ENCODE results near the gene GRID2. TPM values are rescaled to one million over a fixed set of nuclear protein-coding genes. Genes with fewer than 3 reads are reported as not detected.

GRID2 gene
- total and polyA plus RNA-seq, 2 donors (not counting 1 experiment from before 2014, with no cell fraction given) = under 0.01 to 0.02 TPM

DNA sequence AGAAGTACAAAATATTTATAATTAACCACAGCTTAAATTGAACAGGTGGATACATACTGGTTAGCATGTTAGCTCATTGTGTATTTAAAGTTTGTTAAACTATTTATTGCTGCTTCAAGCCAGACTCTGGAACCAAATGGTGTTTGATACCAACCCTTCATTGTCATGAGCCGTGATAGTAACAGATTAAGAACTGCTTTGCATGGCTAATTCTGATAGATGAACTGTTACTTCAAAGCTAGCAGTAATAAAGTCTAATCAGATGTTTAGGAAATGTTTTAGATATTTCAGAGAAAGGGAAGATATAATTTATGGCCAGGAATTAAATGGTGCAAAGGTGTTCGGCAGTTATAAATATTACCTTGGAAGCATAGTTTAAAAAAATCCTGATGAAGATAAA, 848.7 kb downstream of the GRID2 start:
- no peaks in the 10 kb centered on the region for H4K20me1 ChIP-seq (ENCODE audit: control insufficient read depth, extremely low read depth, insufficient read depth, low read length)
- no peak overlapping the region for H3K4me2 ChIP-seq (ENCODE audit: extremely low read depth, insufficient read depth, low read length)
- no peaks in the 10 kb centered on the region for H3K27me3 ChIP-seq (ENCODE audit: control insufficient read depth, insufficient read depth, low read length)
- H3K9me3 ChIP-seq (ENCODE audit: control insufficient read depth, insufficient read depth, low read depth, low read length) = no peaks in the 10 kb centered on the region
- no peaks in the 10 kb centered on the region for H3K36me3 ChIP-seq (ENCODE audit: control insufficient read depth, insufficient read depth, low read length)
- DNase-seq (ENCODE audit: low read depth in 2 of 2) = no peak
- no peak overlapping the region for H3K4me3 ChIP-seq (replicated peaks in 1 of 4; ENCODE audit: control extremely low read depth in 1 of 4, insufficient read depth in 1 of 4, low read depth in 3 of 4, low read length in 4 of 4)
- H2AFZ ChIP-seq (ENCODE audit: low read length) = no peak overlapping the region
- no peak overlapping the region for H3K9ac ChIP-seq (ENCODE audit: insufficient read depth, low read length)
- no peak for TF ChIP-seq EZH2 (IDR thresholded peaks at IDR 0.05; ENCODE audit: low read length, missing control alignments)
- TF ChIP-seq, protein P1, sequence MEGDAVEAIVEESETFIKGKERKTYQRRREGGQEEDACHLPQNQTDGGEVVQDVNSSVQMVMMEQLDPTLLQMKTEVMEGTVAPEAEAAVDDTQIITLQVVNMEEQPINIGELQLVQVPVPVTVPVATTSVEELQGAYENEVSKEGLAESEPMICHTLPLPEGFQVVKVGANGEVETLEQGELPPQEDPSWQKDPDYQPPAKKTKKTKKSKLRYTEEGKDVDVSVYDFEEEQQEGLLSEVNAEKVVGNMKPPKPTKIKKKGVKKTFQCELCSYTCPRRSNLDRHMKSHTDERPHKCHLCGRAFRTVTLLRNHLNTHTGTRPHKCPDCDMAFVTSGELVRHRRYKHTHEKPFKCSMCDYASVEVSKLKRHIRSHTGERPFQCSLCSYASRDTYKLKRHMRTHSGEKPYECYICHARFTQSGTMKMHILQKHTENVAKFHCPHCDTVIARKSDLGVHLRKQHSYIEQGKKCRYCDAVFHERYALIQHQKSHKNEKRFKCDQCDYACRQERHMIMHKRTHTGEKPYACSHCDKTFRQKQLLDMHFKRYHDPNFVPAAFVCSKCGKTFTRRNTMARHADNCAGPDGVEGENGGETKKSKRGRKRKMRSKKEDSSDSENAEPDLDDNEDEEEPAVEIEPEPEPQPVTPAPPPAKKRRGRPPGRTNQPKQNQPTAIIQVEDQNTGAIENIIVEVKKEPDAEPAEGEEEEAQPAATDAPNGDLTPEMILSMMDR (conservative IDR thresholded peaks at IDR 0.05 in 1 of 2, IDR thresholded peaks at IDR 0.05 in 1 of 2; ENCODE audit: low read depth in 1 of 2, low read length in 2 of 2) = no peak
- no peaks in the 10 kb centered on the region for H3K4me1 ChIP-seq (ENCODE audit: control insufficient read depth, extremely low read depth, insufficient read depth, low read length)
- no peak overlapping the region for H3K27ac ChIP-seq (ENCODE audit: insufficient read depth, low read length)
- H3K79me2 ChIP-seq (ENCODE audit: control insufficient read depth, insufficient read depth, low read length) = no peaks in the 10 kb centered on the region

DNA sequence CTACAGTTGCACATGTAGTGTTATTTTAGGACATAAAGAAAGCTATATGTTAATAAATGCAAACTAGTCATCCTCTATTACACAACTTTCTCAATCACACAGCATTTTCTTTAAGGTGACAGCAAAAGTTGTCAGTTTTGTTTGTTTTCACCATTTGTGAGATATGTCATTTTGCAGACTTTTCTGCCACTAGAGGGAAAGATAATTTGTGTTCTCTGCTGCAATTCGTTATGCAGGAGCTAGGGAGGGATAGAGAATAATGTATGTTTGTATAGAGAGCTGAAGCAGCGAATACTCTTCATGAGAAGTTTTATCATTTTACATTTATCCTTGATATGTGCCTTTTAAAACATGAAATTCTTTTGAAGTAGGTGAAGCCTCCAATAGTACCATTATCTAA, 854.2 kb downstream of the GRID2 start:
- Histone ChIP-seq H3K36me3 (ENCODE audit: control insufficient read depth, insufficient read depth, low read length) (no peaks in the 10 kb centered on the region), H3K27me3 (ENCODE audit: control insufficient read depth, insufficient read depth, low read length) (no peaks in the 10 kb centered on the region), H3K4me3 (replicated peaks in 1 of 4; ENCODE audit: control extremely low read depth in 1 of 4, insufficient read depth in 1 of 4, low read depth in 3 of 4, low read length in 4 of 4) (no peak overlapping the region), H2AFZ (ENCODE audit: low read length) (no peak overlapping the region), H3K4me2 (ENCODE audit: extremely low read depth, insufficient read depth, low read length) (no peak overlapping the region), H3K79me2 (ENCODE audit: control insufficient read depth, insufficient read depth, low read length) (no peaks in the 10 kb centered on the region), H3K4me1 (ENCODE audit: control insufficient read depth, extremely low read depth, insufficient read depth, low read length) (no peaks in the 10 kb centered on the region), H4K20me1 (ENCODE audit: control insufficient read depth, extremely low read depth, insufficient read depth, low read length) (no peaks in the 10 kb centered on the region), H3K27ac (ENCODE audit: insufficient read depth, low read length) (no peak overlapping the region), H3K9me3 (ENCODE audit: control insufficient read depth, insufficient read depth, low read depth, low read length) (no peaks in the 10 kb centered on the region), H3K9ac (ENCODE audit: insufficient read depth, low read length) (no peak overlapping the region)
- no peak for TF ChIP-seq EZH2 (IDR thresholded peaks at IDR 0.05; ENCODE audit: low read length, missing control alignments)
- TF ChIP-seq, protein P1 (conservative IDR thresholded peaks at IDR 0.05 in 1 of 2, IDR thresholded peaks at IDR 0.05 in 1 of 2; ENCODE audit: low read depth in 1 of 2, low read length in 2 of 2) = peak in 1 of 2 donors; percentile 38
- DNase-seq (ENCODE audit: low read depth in 2 of 2) = peak in 1 of 2 donors; percentile 6

DNA sequence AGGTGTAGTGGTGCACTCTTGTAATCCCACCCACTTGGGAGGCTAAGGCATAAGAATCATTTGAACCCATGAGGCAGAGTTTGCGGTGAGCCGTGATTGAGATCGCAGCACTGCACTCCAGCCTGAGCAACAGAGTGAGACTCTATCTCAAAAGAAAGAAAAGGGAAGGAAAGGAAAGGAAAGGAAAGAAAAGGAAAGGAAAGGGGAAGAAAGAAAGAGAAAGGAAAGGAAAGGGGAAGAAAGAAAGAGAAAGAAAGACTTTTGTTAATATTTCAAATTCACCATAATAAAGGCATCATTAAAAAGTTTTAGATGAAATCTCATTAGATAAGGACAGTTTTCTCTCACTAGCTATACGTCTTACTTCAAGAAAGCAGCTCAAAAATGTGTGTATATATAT, 864.3 kb downstream of the GRID2 start:
- Histone ChIP-seq H3K4me1 (ENCODE audit: control insufficient read depth, extremely low read depth, insufficient read depth, low read length) (no peaks in the 10 kb centered on the region), H3K27ac (ENCODE audit: insufficient read depth, low read length) (no peak overlapping the region), H4K20me1 (ENCODE audit: control insufficient read depth, extremely low read depth, insufficient read depth, low read length) (no peaks in the 10 kb centered on the region), H3K79me2 (ENCODE audit: control insufficient read depth, insufficient read depth, low read length) (no peaks in the 10 kb centered on the region), H3K27me3 (ENCODE audit: control insufficient read depth, insufficient read depth, low read length) (no peaks in the 10 kb centered on the region), H3K9me3 (ENCODE audit: control insufficient read depth, insufficient read depth, low read depth, low read length) (no peaks in the 10 kb centered on the region), H2AFZ (ENCODE audit: low read length) (no peak overlapping the region), H3K4me2 (ENCODE audit: extremely low read depth, insufficient read depth, low read length) (no peak overlapping the region), H3K36me3 (ENCODE audit: control insufficient read depth, insufficient read depth, low read length) (no peaks in the 10 kb centered on the region), H3K4me3 (replicated peaks in 1 of 4; ENCODE audit: control extremely low read depth in 1 of 4, insufficient read depth in 1 of 4, low read depth in 3 of 4, low read length in 4 of 4) (no peak overlapping the region), H3K9ac (ENCODE audit: insufficient read depth, low read length) (no peak overlapping the region)
- DNase-seq (ENCODE audit: low read depth in 2 of 2) = no peak
- TF ChIP-seq EZH2 (IDR thresholded peaks at IDR 0.05; ENCODE audit: low read length, missing control alignments) = no peak
- TF ChIP-seq, protein P1 (conservative IDR thresholded peaks at IDR 0.05 in 1 of 2, IDR thresholded peaks at IDR 0.05 in 1 of 2; ENCODE audit: low read depth in 1 of 2, low read length in 2 of 2) = no peak

Data from fibroblast of lung (primary cell).